Ectodermal cell (in vitro differentiated cells): ENCODE results near the gene GAK.

Experiments
- H3K27ac ChIP-seq: 2 replicates; pipeline ENCODE4 v1.7.0; 2013; ENCODE audit warnings: mild to moderate bottlenecking, low read depth, low read length; ENCODE audit not compliant: insufficient read depth, poor library complexity, severe bottlenecking
- H3K27me3 ChIP-seq: 2 replicates; pipeline ENCODE4 v1.7.0; 2013; ENCODE audit warnings: mild to moderate bottlenecking, low read length; ENCODE audit not compliant: insufficient read depth, control insufficient read depth, poor library complexity, severe bottlenecking
- H3K36me3 ChIP-seq: one replicate; pipeline ENCODE4 v1.7.0; 2013; ENCODE audit warnings: low read length; ENCODE audit not compliant: control insufficient read depth, insufficient read depth
- H3K4me1 ChIP-seq: one replicate; pipeline ENCODE4 v1.7.0; 2013; ENCODE audit warnings: low read length; ENCODE audit not compliant: control insufficient read depth, insufficient read depth
- H3K4me3 ChIP-seq: 2 replicates; pipeline ENCODE4 v1.7.0; 2013; ENCODE audit warnings: low read depth, low read length, control low read depth; ENCODE audit not compliant: insufficient read depth
- H3K9me3 ChIP-seq: 2 replicates; pipeline ENCODE4 v1.7.0; 2013; ENCODE audit warnings: mild to moderate bottlenecking, low read length, moderate library complexity; ENCODE audit not compliant: control insufficient read depth
- WGBS, 2 experiments: methylation state at CpG; one replicate each; pipeline ENCODE4 v1.1.7; 2013; ENCODE audit warnings: missing lambda C conversion rate in 2 of 2; 5-methylcytosine and 5-hydroxymethylcytosine counted together

Gene GAK

DNA sequence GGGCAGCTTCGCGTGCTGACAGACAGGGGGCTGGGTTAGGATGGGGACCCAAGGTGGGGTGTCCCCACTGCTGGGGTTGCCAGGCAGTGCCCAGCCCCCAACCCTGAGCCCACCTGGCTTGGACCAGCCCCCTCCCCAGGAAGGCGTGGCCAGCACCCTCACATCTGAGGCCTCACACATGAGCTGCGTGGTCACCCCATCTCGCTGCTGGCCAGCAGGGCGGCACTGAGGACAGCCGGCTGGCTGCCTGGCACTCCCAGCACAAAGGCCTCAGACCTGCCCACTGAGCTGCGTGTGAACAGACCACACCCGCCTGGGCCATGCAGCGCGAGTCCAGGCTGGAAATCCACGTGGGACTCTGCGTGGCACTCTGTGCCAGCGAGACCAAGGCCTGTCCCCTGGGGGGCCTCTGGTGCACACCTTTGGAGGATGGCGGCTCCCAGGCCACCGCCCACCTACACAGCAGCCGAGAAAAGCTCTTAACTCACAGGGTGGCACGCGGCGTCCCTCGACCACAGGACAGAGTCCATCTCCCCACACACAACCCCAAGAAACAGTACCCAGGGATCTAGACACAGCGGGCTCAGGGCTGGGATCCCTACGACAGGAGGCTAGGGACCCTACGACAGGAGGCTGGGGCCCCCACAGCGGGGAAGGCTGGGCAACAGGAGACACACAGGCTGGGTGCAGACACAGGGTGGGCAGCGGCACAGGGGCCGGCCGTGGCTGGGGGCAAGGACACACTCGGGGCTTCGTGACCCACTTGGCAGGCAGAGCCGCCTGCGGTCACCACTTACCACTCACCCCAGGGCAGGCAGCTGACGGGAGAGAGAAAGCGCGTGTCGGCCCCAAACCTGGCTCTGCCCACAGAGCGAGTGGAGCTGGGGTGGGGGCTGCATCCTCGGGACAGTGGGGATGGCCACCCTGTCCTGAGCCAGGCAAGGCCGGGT is 31.4 kb upstream of the GAK start:
- no peaks in the 10 kb centered on the region for H3K36me3 ChIP-seq
- no peak overlapping the region for H3K27ac ChIP-seq
- H3K27me3 ChIP-seq: peaks cover 19% of the 10 kb centered on the region
- no peak overlapping the region for H3K4me3 ChIP-seq
- 94 to 96% methylated on average over 39 of the region's 39 CpGs for WGBS, 2 experiments
- no peaks in the 10 kb centered on the region for H3K4me1 ChIP-seq
- H3K9me3 ChIP-seq: no peaks in the 10 kb centered on the region

GRCh38 chr4:962231-963208 is 30.4 kb upstream of the GAK start:
- Histone ChIP-seq H3K4me1 (no peaks in the 10 kb centered on the region), H3K4me3 (no peak overlapping the region), H3K36me3 (no peaks in the 10 kb centered on the region), H3K9me3 (no peaks in the 10 kb centered on the region), H3K27ac (no peak overlapping the region), H3K27me3 (peaks cover 8% of the 10 kb centered on the region)
- 94 to 95% methylated on average over 54 of the region's 54 CpGs for WGBS, 2 experiments

- WGBS, 2 experiments: 94 to 95% methylated on average over 52 of the region's 52 CpGs
Observed at GRCh38 chr4:961351-962230, 29.5 kb upstream of the GAK start.

DNA sequence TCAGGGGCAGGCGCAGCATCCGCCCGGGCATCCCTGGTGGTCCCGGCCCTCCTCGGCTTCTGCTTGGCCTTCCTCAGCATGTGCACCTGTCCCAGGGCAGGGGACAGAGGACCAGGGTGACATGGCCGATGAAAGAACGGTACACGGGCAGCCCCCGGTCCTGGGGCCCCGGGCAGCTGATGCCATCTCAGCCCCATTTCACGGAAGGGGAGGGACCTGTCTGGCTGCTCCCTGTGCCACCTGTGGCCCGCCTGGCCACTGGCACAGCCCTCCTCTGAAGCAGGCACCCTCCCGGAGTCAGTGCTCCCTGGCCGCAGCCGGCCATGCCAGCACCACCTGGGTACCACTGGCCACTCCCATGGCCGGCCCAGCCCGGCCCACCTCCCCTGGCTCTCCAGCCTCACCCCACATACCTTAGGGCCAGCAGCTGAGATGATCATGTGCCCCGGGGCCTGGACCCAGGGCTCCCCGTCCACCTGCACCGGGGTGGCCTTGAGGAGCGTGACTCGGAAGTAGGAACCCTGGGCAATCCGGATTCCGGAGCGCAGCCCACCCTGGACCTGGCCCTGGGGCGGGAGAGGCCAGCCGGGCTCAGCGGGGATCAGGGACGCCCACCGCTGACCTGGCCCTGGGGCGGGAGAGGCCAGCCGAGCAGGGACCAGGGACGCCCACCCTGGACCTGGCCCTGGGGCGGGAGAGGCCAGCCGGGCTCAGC is 28.7 kb upstream of the GAK start:
- H3K36me3 ChIP-seq: no peaks in the 10 kb centered on the region
- H3K9me3 ChIP-seq: no peaks in the 10 kb centered on the region
- no peak overlapping the region for H3K27ac ChIP-seq
- H3K4me3 ChIP-seq: no peak overlapping the region
- 95 to 96% methylated on average over 35 of the region's 35 CpGs for WGBS, 2 experiments
- no peaks in the 10 kb centered on the region for H3K4me1 ChIP-seq
- H3K27me3 ChIP-seq: no peaks in the 10 kb centered on the region

More at GRCh38 chr4:961351-962230, 29.5 kb upstream of the GAK start:
- Histone ChIP-seq H3K4me3 (no peak overlapping the region), H3K27ac (no peak overlapping the region), H3K9me3 (no peaks in the 10 kb centered on the region), H3K4me1 (no peaks in the 10 kb centered on the region), H3K36me3 (no peaks in the 10 kb centered on the region), H3K27me3 (no peaks in the 10 kb centered on the region)

- Histone ChIP-seq H3K4me1 (no peaks in the 10 kb centered on the region), H3K36me3 (no peaks in the 10 kb centered on the region), H3K27ac (no peak overlapping the region), H3K4me3 (no peak overlapping the region), H3K27me3 (no peaks in the 10 kb centered on the region), H3K9me3 (no peaks in the 10 kb centered on the region)
- whole genome bisulfite sequencing, 2 experiments: 89 to 90% methylated on average over 16 of the region's 16 CpGs
Observed at GRCh38 chr4:960140-960635, 28.1 kb upstream of the GAK start.

DNA sequence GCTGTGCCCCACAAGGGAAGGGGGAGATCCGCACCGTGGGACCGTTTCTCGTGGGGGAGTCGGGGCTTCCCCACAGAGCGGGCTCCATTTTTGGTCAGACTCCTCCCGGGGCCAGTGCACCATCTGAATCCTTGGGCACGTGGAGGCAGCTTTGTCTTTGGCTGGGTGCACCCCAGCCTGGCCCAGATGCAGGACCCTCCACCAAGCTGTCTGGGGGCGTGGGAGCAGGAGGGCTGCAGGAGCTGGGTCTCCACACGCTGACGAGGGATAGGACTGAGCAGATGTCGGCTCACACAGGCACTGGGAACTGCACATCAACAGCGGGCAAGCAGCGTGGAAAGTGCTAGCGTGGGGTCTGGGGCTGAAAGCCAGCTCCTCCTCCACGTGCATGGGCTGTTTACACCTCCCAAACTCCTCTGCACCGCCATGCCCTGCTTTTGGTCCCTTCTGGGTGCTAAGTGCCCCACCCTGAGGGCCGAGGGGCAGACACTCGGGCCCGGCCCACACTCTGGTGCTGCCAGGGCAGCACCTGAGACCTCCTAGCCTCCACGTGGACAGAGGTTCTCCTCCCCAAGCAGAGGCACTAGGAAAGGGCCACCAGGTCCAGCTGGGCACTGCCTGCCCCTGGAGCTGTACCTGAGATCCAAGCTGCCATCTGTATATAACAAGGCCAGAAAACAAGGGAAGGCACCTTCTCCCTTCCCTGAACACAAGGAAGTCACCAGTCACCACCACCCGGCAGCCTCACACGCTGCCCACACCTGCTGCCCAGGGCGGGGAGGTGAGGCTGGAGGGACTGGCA is 27.4 kb upstream of the GAK start:
- Histone ChIP-seq H3K4me1 (no peaks in the 10 kb centered on the region), H3K4me3 (no peak overlapping the region), H3K9me3 (no peaks in the 10 kb centered on the region), H3K27ac (no peak overlapping the region), H3K27me3 (no peaks in the 10 kb centered on the region), H3K36me3 (no peaks in the 10 kb centered on the region)
- WGBS, 2 experiments: 90 to 92% methylated on average over 24 of the region's 24 CpGs

DNA sequence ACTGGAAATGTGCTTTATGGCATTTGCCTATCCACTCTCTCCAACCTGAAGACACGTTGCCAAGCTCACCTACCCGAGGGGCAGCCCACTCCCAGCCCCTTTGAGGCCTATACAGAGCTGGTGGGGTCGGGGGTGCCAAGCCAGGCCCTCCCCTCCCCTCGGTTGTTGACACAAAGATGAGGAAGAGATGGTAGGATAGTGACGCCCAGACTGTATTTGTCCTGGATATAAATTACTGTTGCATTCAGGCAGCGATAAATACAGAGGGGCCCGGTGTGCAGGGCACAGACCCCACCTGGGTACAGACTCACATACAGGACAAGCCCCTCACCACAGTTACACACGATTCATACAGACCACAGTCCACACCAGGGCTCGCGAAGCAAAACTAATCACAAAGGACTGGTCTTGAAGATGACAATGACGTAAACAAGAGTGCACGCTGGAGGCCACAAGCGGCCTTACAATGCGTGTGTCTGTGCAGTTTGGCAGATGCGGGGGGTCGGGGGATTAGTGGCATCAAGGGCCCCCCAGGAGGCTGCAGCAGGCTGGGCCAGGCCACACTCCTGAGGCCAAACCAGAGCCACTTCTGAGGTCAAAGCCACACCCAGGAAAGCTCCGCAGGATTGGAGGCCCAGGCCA is 26.7 kb upstream of the GAK start:
- H3K36me3 ChIP-seq: no peaks in the 10 kb centered on the region
- 93% methylated on average over 17 of the region's 17 CpGs for WGBS, 2 experiments
- no peak overlapping the region for H3K4me3 ChIP-seq
- no peaks in the 10 kb centered on the region for H3K4me1 ChIP-seq
- H3K27ac ChIP-seq: no peak overlapping the region
- no peaks in the 10 kb centered on the region for H3K9me3 ChIP-seq
- no peaks in the 10 kb centered on the region for H3K27me3 ChIP-seq

- Histone ChIP-seq H3K4me1 (no peaks in the 10 kb centered on the region), H3K27me3 (no peaks in the 10 kb centered on the region), H3K4me3 (no peak overlapping the region), H3K9me3 (no peaks in the 10 kb centered on the region), H3K27ac (no peak overlapping the region), H3K36me3 (no peaks in the 10 kb centered on the region)
- WGBS, 2 experiments: 91 to 94% methylated on average over 17 of the region's 17 CpGs
Observed at GRCh38 chr4:958314-958665, 26.2 kb upstream of the GAK start.
